CD8-positive, alpha-beta memory T cell (primary cell): ENCODE data around the gene SKA3. TPM values are rescaled to one million over a fixed set of nuclear protein-coding genes. Genes with fewer than 3 reads are reported as not detected.

Experiments used
- CTCF ChIA-PET: fragments of 350-600 bp; sonication (Branson Sonifier 250); formaldehyde crosslinking; loops from one replicate; lab custom pipeline; 2021; ENCODE audit warnings: antibody characterized with exemption; lab: Charles Lee
- POLR2A ChIA-PET: fragments of 350-600 bp; sonication (Branson Sonifier 250); formaldehyde crosslinking; loops from one replicate; lab custom pipeline; 2021; ENCODE audit warnings: antibody characterized with exemption; lab: Charles Lee
- DNase-seq, 5 donors: peaks; one replicate each; pipeline versions ENCODE4 v3.0.0 to v3.0.0-alpha.2; 2020 to 2022; ENCODE audit warnings: mixed read lengths in 1 of 5
- H3K27ac ChIP-seq: one replicate; pipeline ENCODE4 v1.7.0; 2013; ENCODE audit warnings: low read depth, mild to moderate bottlenecking, low read length, moderate library complexity
- H3K27me3 ChIP-seq: 2 replicates; pipeline ENCODE4 v1.7.0; 2013; ENCODE audit warnings: low read length, mild to moderate bottlenecking; ENCODE audit not compliant: insufficient read depth, poor library complexity, severe bottlenecking
- H3K36me3 ChIP-seq: 2 replicates; pipeline ENCODE4 v1.7.0; 2013; ENCODE audit warnings: mild to moderate bottlenecking, low read length, moderate library complexity; ENCODE audit not compliant: insufficient read depth
- H3K4me1 ChIP-seq: 2 replicates; pipeline ENCODE4 v1.7.0; 2013; ENCODE audit warnings: mild to moderate bottlenecking, low read length, moderate library complexity; ENCODE audit not compliant: insufficient read depth
- H3K4me3 ChIP-seq: 2 replicates; pipeline ENCODE4 v1.7.0; 2013; ENCODE audit warnings: mild to moderate bottlenecking, low read length
- H3K9me3 ChIP-seq: 2 replicates; pipeline ENCODE4 v1.7.0; 2013; ENCODE audit warnings: mild to moderate bottlenecking, low read length
- H3K27ac Mint-ChIP-seq, 8 donors: one replicate each; pipeline ENCODE4 v1.8.0; 2020 to 2021; ENCODE audit warnings: mixed read lengths in 8 of 8, mild to moderate bottlenecking in 6 of 8, inconsistent platforms in 3 of 8, moderate library complexity in 3 of 8
- H3K27me3 Mint-ChIP-seq, 2 donors: one replicate each; pipeline ENCODE4 v1.8.0; 2020 to 2021; ENCODE audit warnings: mixed read lengths in 2 of 2, mild to moderate bottlenecking in 1 of 2, moderate library complexity in 1 of 2
- H3K36me3 Mint-ChIP-seq, 3 donors: one replicate each; pipeline ENCODE4 v1.8.0; 2020 to 2021; ENCODE audit warnings: mixed read lengths in 3 of 3, inconsistent platforms in 1 of 3, mild to moderate bottlenecking in 1 of 3
- H3K4me1 Mint-ChIP-seq, 3 donors: one replicate each; pipeline ENCODE4 v1.8.0; 2020 to 2021; ENCODE audit warnings: mixed read lengths in 3 of 3, inconsistent platforms in 1 of 3, mild to moderate bottlenecking in 1 of 3
- H3K4me3 Mint-ChIP-seq, 7 donors: one replicate each; pipeline ENCODE4 v1.8.0; 2020 to 2021; ENCODE audit warnings: mixed read lengths in 7 of 7, mild to moderate bottlenecking in 6 of 7, moderate library complexity in 4 of 7, inconsistent platforms in 2 of 7
- H3K9me3 Mint-ChIP-seq, 5 donors: one replicate each; pipeline ENCODE4 v1.8.0; 2020 to 2022; ENCODE audit warnings: mixed read lengths in 5 of 5, mild to moderate bottlenecking in 3 of 5, moderate library complexity in 2 of 5, inconsistent platforms in 1 of 5
- polyA plus RNA-seq: library from polyadenylated mRNA; unstranded; fragments of 300-500 nt; fragmentation: Illumina TruSeq; gene quantifications from one replicate; pipeline ENCODE4 v1.2.3, GENCODE V29; 2021
- total RNA-seq, 2 experiments: library from RNA; stranded (reverse); gene quantifications; one replicate each; pipeline ENCODE4 v1.2.3, GENCODE V29; 2021

The SKA3 gene
- total and polyA plus RNA-seq, 3 experiments from 2014 or later, result 28.3 to 33.3 TPM; not detected in 1

DNA sequence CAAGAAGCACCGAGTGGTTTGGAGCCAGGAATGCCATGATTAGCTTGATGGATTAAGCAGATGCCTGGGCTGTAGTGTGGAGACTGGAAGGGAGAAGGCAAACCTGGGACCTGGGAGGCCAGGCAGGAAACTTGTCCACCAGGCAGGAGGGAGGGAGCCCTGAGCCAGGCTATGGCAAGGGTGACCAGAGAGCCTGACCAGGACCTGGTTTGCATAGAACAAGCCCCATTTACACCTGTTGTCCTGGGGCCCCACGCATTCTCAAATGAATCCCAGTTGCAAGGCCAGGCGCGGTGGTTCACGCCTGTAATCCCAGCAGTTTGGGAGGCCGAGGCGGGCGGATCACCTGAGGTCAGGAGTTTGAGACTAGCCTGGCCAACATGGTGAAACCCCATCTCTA, 64.8 kb downstream of the SKA3 start:
- Mint-ChIP-seq H3K9me3 (no peaks in the 10 kb centered on the region), H3K27me3 (no peaks in the 10 kb centered on the region), H3K4me3 (no peak overlapping the region), H3K27ac (no peak overlapping the region), H3K4me1 (peaks cover 0 to 3% (median 2%) of the 10 kb centered on the region in 3 donors), H3K36me3 (no peaks in the 10 kb centered on the region)
- no peaks in the 10 kb centered on the region for H3K9me3 ChIP-seq
- ChIA-PET POLR2A (no interaction called here), CTCF (interaction anchor here (0.9 to 8.4 kb wide), 4 partner anchors 66 to 366 kb away, joined by 3 to 68 read pairs (median 6); no protein-coding TSS in a partner anchor)
- no peaks in the 10 kb centered on the region for H3K27me3 ChIP-seq
- H3K36me3 ChIP-seq, result no peaks in the 10 kb centered on the region
- no peak overlapping the region for H3K4me3 ChIP-seq
- no peak overlapping the region for H3K27ac ChIP-seq
- no peaks in the 10 kb centered on the region for H3K4me1 ChIP-seq
- DNase-seq, result no peak

DNA sequence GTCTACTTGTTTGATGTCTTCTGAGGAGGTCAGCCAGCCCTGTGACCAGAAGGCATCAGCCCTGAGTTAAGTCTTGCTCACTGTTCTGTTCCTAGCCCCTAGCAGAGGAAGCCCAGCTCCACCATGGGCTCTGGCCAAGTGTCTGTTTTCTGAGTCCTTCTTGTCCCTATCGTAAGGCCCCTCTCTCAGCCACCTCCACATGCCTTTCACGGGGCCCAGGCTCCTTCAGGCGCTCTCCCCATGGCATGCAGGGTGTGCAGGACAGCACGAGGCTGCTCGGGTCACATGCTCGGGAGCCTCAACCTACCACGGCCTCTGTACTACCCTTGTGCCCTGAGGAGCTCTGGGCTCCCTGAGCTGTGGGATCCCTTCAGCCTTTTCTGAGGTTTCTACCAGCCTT, 67.2 kb downstream of the SKA3 start:
- Mint-ChIP-seq H3K27me3 (no peaks in the 10 kb centered on the region), H3K9me3 (no peaks in the 10 kb centered on the region), H3K4me3 (no peak overlapping the region), H3K36me3 (no peaks in the 10 kb centered on the region), H3K4me1 (peaks cover 0 to 3% (median 2%) of the 10 kb centered on the region in 3 donors), H3K27ac (peak overlapping the region in 1 of 8 donors; percentile 14)
- no peaks in the 10 kb centered on the region for H3K27me3 ChIP-seq
- H3K27ac ChIP-seq, result no peak overlapping the region
- H3K9me3 ChIP-seq, result no peaks in the 10 kb centered on the region
- DNase-seq, result no peak
- CTCF ChIA-PET, result interaction anchor here (8.4 kb wide), 1 partner anchor 368 kb away, joined by 68 read pairs; no protein-coding TSS in a partner anchor
- H3K4me3 ChIP-seq, result no peak overlapping the region
- H3K36me3 ChIP-seq, result no peaks in the 10 kb centered on the region
- H3K4me1 ChIP-seq, result no peaks in the 10 kb centered on the region
- POLR2A ChIA-PET, result no interaction called here

- no peak overlapping the region for H3K4me3 Mint-ChIP-seq
Measured at GRCh38 chr13:21106089-21106488, 70.3 kb downstream of the SKA3 start.

GRCh38 chr13:21104199-21105019, 71.9 kb downstream of the SKA3 start:
- Histone ChIP-seq H3K4me1 (no peaks in the 10 kb centered on the region), H3K4me3 (no peak overlapping the region), H3K9me3 (no peaks in the 10 kb centered on the region), H3K36me3 (no peaks in the 10 kb centered on the region), H3K27me3 (no peaks in the 10 kb centered on the region), H3K27ac (no peak overlapping the region)
- Mint-ChIP-seq H3K27ac (peak overlapping the region in 1 of 8 donors; percentile 83), H3K27me3 (peaks cover 0 to 13% of the 10 kb centered on the region in 2 donors), H3K36me3 (no peaks in the 10 kb centered on the region), H3K4me3 (no peak overlapping the region), H3K4me1 (no peaks in the 10 kb centered on the region), H3K9me3 (no peaks in the 10 kb centered on the region)
- ChIA-PET CTCF (no interaction called here), POLR2A (no interaction called here)
- no peak for DNase-seq

More at GRCh38 chr13:21106089-21106488, 70.3 kb downstream of the SKA3 start:
- no peak for DNase-seq
- no peak overlapping the region for H3K27ac ChIP-seq
- CTCF ChIA-PET, result no interaction called here
- Mint-ChIP-seq H3K4me1 (peaks cover 0 to 3% (median 2%) of the 10 kb centered on the region in 3 donors), H3K9me3 (no peaks in the 10 kb centered on the region), H3K36me3 (no peaks in the 10 kb centered on the region), H3K27me3 (peaks cover 0 to 7% of the 10 kb centered on the region in 2 donors), H3K27ac (no peak overlapping the region)
- H3K9me3 ChIP-seq, result no peaks in the 10 kb centered on the region
- H3K27me3 ChIP-seq, result no peaks in the 10 kb centered on the region
- no peaks in the 10 kb centered on the region for H3K4me1 ChIP-seq
- no peak overlapping the region for H3K4me3 ChIP-seq
- H3K36me3 ChIP-seq, result no peaks in the 10 kb centered on the region
- POLR2A ChIA-PET, result no interaction called here

Other genes with a start within 250 kb of the SKA3 start
- gene LATS2, start 115.0 kb downstream of the SKA3 start, total RNA-seq, result 1 to 10 TPM; 1.4 to 1.9 TPM
- gene LATS2, start 115.0 kb downstream of the SKA3 start, polyA plus RNA-seq, result 0.66 TPM
- gene SAP18, start 36.4 kb downstream of the SKA3 start, total RNA-seq, result 100 to 1,000 TPM; 299 to 307 TPM
- 289 TPM for gene SAP18, start 36.4 kb downstream of the SKA3 start, polyA plus RNA-seq
- gene MRPL57, start 106 bp upstream of the SKA3 start, total RNA-seq, result 10 to 100 TPM; 28.4 to 28.8 TPM
- 53.6 TPM for gene MRPL57, start 106 bp upstream of the SKA3 start, polyA plus RNA-seq